ENCODE results near the gene NUMA1. TPM values are rescaled to one million over a fixed set of nuclear protein-coding genes. Genes with fewer than 3 reads are reported as not detected.
A peak's percentile ranks its signal among the peaks of the same experiment; 100 is the strongest.

Gene NUMA1
- total and polyA plus RNA-seq, 9 of the 15 experiments (the other 6 are each of a cell fraction or from before 2014, with no cell fraction given), result 4.1 to 104 (median 51.2) TPM

DNA sequence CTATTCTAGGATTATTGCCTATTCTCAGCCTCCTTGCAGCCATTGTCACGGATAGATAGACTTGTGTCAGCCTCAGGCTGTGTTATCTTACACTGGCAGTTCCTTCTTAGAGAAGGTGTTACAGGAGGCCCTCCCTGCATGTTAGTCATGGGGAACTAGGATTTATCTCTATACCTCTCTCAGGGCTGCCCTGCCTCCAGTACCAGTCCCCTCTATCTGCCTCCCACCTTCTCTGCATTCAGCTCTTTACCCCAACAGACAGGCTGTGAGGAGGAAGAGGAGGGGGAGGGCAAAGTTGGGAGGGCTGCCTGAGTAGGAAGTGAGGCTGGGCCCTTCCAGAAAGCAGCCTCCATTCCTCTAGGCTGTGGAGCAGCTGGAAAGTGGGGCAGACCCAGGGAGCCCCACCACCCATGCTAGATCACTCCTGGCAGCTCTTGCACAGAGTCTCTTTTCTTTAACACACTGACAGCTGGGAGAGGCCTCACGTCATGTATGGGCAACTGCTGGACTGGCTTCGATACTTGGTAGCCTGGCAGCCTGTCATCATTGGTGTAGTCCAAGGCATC is 84.5 kb downstream of the NUMA1 start (continued):
- TF ChIP-seq ATF7 (IDR thresholded peaks at IDR 0.05) (0 out of 2 replicates have a peak, but pooled peaks have one; percentile 40), POLR2B (IDR thresholded peaks at IDR 0.05; ENCODE audit: low read depth, partially characterized antibody) (no peak), HDAC1 (IDR thresholded peaks at IDR 0.05) (peak in 1 of 2 experiments; percentile 70; a peak in 2 of 4 replicates), NFRKB (IDR thresholded peaks at IDR 0.05; ENCODE audit: low read depth) (no peak), ARID2 (IDR thresholded peaks at IDR 0.05) (no peak), XRCC3 (IDR thresholded peaks at IDR 0.05) (no peak), ATF1 (CRISPR knock-in tag; IDR thresholded peaks at IDR 0.05) (no peak), ATF1 (tag; IDR thresholded peaks at IDR 0.05) (no peak), ZNF780A (CRISPR knock-in tag; IDR thresholded peaks at IDR 0.05) (no peak), SIN3A (IDR thresholded peaks at IDR 0.05; ENCODE audit: borderline replicate concordance in 2 of 2, control insufficient read depth in 1 of 2, low read depth in 2 of 2, low read length in 2 of 2) (no peak), FUS (optimal IDR thresholded peaks at IDR 0.05; ENCODE audit: low read depth, low read length) (no peak), CTBP1 (IDR thresholded peaks at IDR 0.05; ENCODE audit: borderline replicate concordance) (peak; percentile 76; the same call in 1 of the 2 replicates), ZNF24 (IDR thresholded peaks at IDR 0.05) (no peak), STAT5A (IDR thresholded peaks at IDR 0.05; ENCODE audit: borderline replicate concordance, low read length) (peak; percentile 90), MCM5 (IDR thresholded peaks at IDR 0.05; ENCODE audit: low read depth) (no peak), CBX2 (IDR thresholded peaks at IDR 0.05; ENCODE audit: insufficient read depth, low read length, poor library complexity, severe bottlenecking) (no peak), POLR2AphosphoS5 (IDR thresholded peaks at IDR 0.05; ENCODE audit: control insufficient read depth, insufficient read depth, low read depth, low read length) (peak; percentile 96)
- TF ChIP-seq, protein P1, sequence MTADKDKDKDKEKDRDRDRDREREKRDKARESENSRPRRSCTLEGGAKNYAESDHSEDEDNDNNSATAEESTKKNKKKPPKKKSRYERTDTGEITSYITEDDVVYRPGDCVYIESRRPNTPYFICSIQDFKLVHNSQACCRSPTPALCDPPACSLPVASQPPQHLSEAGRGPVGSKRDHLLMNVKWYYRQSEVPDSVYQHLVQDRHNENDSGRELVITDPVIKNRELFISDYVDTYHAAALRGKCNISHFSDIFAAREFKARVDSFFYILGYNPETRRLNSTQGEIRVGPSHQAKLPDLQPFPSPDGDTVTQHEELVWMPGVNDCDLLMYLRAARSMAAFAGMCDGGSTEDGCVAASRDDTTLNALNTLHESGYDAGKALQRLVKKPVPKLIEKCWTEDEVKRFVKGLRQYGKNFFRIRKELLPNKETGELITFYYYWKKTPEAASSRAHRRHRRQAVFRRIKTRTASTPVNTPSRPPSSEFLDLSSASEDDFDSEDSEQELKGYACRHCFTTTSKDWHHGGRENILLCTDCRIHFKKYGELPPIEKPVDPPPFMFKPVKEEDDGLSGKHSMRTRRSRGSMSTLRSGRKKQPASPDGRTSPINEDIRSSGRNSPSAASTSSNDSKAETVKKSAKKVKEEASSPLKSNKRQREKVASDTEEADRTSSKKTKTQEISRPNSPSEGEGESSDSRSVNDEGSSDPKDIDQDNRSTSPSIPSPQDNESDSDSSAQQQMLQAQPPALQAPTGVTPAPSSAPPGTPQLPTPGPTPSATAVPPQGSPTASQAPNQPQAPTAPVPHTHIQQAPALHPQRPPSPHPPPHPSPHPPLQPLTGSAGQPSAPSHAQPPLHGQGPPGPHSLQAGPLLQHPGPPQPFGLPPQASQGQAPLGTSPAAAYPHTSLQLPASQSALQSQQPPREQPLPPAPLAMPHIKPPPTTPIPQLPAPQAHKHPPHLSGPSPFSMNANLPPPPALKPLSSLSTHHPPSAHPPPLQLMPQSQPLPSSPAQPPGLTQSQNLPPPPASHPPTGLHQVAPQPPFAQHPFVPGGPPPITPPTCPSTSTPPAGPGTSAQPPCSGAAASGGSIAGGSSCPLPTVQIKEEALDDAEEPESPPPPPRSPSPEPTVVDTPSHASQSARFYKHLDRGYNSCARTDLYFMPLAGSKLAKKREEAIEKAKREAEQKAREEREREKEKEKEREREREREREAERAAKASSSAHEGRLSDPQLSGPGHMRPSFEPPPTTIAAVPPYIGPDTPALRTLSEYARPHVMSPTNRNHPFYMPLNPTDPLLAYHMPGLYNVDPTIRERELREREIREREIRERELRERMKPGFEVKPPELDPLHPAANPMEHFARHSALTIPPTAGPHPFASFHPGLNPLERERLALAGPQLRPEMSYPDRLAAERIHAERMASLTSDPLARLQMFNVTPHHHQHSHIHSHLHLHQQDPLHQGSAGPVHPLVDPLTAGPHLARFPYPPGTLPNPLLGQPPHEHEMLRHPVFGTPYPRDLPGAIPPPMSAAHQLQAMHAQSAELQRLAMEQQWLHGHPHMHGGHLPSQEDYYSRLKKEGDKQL (CRISPR knock-in tag; IDR thresholded peaks at IDR 0.05; ENCODE audit: borderline replicate concordance), result no peak
- TF ChIP-seq, protein P2, sequence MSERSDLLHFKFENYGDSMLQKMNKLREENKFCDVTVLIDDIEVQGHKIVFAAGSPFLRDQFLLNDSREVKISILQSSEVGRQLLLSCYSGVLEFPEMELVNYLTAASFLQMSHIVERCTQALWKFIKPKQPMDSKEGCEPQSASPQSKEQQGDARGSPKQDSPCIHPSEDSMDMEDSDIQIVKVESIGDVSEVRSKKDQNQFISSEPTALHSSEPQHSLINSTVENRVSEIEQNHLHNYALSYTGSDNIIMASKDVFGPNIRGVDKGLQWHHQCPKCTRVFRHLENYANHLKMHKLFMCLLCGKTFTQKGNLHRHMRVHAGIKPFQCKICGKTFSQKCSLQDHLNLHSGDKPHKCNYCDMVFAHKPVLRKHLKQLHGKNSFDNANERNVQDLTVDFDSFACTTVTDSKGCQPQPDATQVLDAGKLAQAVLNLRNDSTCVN (CRISPR knock-in tag; IDR thresholded peaks at IDR 0.05), result no peak
- TF ChIP-seq, protein P3, sequence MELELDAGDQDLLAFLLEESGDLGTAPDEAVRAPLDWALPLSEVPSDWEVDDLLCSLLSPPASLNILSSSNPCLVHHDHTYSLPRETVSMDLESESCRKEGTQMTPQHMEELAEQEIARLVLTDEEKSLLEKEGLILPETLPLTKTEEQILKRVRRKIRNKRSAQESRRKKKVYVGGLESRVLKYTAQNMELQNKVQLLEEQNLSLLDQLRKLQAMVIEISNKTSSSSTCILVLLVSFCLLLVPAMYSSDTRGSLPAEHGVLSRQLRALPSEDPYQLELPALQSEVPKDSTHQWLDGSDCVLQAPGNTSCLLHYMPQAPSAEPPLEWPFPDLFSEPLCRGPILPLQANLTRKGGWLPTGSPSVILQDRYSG (tag; conservative IDR thresholded peaks at IDR 0.05; ENCODE audit: low read depth), result no peak
- TF ChIP-seq, protein P4, sequence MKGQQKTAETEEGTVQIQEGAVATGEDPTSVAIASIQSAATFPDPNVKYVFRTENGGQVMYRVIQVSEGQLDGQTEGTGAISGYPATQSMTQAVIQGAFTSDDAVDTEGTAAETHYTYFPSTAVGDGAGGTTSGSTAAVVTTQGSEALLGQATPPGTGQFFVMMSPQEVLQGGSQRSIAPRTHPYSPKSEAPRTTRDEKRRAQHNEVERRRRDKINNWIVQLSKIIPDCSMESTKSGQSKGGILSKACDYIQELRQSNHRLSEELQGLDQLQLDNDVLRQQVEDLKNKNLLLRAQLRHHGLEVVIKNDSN (CRISPR knock-in tag; IDR thresholded peaks at IDR 0.05), result no peak

Measured in K562 (cell line).